GM21423 (cell line): ENCODE results near the gene CD40LG.

Experiments
- ATAC-seq: cut with Tn5 transposase; IDR thresholded peaks from one replicate; pipeline ENCODE4 v1.9.1; 2021; ENCODE audit warnings: mild to moderate bottlenecking, moderate library complexity; ENCODE audit not compliant: unreplicated experiment

The CD40LG gene

DNA sequence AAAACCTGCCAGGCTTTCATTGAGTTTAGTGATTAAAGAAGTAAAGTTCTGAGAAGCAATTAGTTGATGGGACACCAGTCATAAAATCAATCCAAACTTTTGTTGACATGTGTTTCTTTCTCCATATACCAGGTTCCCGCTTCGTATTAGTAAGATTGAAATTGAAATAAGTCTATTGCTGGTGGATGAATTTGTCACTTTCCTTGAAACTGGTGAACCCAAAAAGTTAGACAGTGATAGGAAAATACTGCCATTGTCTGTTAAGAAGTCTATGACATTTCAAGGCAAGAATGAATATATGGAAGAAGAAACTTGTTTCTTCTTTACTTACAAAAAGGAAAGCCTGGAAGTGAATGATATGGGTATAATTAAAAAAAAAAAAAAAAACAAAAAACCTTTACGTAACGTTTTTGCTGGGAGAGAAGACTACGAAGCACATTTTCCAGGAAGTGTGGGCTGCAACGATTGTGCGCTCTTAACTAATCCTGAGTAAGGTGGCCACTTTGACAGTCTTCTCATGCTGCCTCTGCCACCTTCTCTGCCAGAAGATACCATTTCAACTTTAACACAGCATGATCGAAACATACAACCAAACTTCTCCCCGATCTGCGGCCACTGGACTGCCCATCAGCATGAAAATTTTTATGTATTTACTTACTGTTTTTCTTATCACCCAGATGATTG is at the start of gene CD40LG:
TSS of gene CD40LG (plus strand) at position 482 of the 684 bp plus-strand sequence. CDS start at position 573, 91 bp downstream.
- no peak for ATAC-seq

DNA sequence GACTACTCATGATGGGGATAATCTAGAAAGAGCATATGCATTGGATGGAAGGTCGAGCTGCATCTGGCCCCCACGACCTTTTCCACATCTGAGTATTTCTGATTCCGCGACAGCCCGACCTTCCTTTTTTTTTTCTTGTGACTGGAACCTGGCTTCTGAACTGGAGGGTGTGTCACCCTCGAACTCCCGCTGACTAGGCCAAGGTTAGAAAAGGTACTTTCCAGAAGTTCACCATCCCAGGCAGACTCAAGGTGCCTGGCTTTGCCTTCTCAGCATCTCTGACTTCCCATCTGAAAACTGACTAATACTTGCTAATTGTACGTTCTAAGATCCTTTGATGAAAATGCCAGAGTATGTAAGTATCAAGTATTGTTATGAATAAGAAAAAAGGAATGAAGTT is 49.3 kb upstream of the CD40LG start:
- no peak for ATAC-seq

DNA sequence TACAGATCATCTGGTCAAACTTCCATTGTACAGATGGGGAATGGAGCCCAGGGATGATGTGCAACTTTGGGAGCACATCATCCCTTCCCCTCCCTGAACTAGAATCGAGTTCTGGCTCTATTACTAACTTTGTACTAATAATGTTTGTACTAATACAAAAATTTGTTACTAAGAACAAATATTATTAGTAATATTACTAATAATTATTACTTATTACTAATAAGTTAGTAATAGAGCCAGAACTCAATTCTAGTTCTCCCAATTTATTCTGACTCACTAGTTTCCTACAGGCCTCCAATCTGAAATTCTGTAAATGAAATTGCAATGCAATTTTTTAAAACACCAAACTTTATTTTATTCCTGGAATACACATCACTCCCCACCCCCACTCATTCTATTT is 47.9 kb upstream of the CD40LG start:
- no peak for ATAC-seq

DNA sequence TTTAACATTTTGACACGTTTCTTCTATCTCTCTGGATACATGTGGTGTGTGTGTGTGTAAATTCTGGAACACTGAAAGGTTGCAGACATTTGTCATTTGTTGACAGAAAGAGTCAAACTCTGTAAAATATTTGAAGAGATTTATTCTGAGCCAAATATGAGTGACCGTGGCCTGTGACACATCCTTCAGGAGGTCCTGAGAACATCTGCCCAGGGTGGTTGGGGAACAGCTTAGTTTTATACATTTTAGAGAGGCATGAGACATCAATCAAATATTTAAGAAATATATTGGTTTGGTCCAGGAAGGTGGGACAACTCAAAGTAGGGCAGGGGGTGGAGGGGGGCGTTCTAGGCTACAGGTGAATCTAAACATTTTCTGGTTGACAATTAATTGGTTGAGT is 40.7 kb upstream of the CD40LG start:
- ATAC-seq, result no peak

DNA sequence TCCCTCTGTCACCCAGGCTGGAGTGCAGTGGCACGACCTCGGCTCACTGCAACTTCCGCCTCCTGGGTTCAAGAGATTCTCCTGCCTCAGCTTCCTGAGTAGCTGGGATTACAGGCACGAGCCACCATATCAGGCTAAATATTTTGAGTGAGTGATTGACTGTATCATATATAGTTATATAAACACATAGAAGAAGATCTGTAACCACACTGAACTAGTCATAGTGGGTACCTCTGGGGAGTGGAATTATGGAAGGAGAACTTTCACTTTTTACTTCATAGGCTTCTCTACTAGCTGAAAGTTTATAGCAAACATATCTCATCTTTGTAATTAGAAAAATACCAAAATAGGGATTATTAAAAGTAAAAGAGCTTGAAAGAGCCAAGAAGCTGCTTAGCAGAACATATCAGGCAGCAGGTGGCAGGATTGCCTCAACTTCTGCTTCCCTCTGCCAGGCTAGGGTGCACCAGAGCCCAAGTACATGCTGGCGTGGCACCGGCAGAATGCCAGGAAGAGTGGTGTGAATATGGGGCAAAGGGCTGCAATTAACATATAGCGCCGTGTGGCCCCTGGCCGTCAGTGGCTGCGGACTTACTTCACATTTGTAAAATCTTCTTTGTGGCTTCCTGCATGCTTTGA is 39.5 kb upstream of the CD40LG start:
- ATAC-seq, result no peak

DNA sequence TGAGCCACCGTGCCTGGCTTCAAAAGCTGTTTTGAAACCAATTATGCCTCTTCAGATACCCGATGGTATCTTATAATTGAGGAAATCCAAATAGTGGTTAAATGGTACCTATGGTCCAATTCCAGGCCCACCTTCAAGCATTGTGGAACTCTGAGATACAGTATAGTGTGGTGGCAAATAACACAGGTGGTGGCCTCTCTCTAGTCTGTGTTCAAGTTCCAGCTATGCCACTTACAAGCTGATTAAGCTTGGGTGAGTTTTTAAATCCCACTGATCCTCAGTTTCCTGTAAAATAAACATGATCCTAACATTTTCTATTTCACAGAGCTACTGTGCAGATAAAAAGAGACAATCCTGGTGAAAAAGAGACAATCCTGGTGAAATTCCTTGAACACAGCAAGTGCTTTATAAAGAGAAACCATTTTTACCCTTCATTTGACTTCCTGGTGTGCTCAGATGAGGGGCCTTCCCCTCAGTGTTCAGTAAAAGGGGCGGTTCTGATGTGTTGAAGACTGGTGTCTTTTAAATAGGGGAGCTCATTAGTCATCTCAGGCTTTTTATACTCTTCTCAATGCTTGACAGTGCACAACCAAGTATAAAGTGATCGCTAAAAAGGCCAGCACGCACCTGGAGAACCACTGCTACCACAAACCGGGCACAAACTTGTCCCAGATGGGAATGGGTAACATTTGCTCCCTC is 30.8 kb upstream of the CD40LG start:
- ATAC-seq, result peak; percentile 73

DNA sequence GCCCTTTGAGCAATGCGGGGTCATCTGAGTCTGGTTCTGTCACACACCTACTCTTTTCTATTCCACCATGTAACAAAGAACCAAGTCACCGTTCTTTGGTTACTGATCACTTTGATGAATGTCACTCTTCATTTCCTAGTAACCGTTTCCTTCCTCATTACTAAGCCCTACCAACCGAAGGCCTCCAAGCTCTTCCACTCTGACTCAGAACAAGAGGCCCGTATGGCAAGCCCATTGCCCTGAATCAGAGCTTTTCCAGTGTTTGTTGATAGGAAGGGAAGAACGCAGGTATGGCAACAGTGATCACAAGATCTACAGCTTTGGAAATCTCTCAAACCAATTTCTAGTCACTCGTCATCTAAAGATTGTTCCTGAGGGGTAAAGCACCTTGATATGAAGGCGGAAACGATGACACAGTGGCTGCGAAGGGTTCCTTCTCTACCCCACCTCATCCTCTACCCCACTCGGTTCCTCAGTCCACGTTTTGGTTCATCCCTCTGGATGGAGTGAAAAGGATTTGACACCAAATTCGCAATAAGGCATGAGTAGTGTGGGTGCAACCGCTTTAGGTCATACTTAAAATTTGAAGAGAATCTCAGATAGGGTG is 28.0 kb upstream of the CD40LG start:
- ATAC-seq, result no peak

DNA sequence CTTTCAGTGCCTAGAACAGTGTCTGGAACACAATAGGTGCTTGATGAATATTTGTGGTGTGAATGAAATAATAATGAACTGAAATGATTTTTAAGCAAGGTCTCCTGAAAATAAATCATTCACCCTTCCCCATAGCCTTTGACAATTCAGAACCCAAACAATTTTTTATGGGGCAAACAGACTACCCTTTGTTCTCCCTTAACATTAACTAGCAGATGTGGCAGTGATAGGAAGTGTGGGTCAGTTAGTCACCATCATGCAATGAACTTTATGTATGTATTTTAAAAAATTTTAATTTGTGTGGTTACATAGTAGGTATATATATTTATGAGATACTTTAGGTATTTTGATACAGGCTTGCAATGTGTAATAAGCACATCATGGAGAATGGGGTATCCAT is 27.2 kb upstream of the CD40LG start:
- no peak for ATAC-seq

DNA sequence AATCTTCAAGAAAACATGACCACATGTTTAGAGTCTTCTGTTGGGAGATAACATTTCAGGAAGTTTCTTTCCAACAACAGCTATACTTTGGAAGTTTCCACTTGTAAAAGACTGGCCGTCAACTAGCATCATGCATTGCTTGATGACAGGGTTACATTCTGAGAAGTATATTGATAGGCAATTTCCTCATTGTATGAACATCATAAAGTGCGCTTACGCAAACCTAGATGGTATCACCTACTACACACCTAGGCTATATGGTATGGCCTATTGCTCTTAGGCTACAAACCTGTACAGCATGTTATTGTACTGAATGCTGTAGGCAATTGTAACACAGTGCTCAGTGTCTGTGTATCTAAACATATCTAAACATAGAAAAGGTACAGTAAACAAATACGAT is 25.4 kb upstream of the CD40LG start:
- ATAC-seq, result no peak

DNA sequence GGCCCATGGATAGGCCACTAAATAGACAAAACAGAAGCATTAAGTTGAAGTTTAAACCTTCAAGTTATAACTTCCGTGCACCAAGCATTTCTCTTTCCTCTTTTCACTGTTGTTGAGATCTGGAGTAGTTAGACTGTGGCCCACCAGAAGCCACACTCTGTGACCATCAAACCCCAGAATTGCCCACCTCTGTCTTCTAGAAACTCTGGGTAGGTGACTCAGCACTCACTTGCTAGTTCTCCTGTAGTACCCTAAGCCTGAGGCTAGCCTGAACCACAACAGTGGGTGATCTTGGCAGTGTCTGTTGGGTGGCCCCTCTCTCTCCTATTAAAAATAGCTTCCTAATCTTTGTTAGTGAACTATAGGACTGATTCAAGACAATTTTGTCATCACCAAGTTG is 24.6 kb upstream of the CD40LG start:
- ATAC-seq, result no peak

DNA sequence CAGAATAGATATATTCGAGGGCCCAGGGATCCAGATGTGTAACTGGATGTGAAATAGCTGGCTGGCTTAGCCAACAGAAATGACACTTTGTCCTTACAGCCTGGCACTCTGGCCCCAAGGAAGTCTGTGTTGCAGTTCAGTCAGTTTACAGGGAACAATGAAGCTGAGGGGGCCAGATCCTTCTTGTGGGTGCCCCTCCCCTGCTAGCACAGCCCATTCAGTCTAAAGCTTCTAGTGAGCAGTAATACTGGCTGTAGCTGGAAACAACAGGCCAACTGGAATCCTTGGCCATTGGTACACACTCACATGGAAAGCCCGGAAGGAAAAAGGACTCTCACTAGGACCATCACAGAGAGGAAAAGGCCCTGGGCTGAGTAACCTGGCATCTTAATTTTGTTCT is 22.7 kb upstream of the CD40LG start:
- no peak for ATAC-seq

DNA sequence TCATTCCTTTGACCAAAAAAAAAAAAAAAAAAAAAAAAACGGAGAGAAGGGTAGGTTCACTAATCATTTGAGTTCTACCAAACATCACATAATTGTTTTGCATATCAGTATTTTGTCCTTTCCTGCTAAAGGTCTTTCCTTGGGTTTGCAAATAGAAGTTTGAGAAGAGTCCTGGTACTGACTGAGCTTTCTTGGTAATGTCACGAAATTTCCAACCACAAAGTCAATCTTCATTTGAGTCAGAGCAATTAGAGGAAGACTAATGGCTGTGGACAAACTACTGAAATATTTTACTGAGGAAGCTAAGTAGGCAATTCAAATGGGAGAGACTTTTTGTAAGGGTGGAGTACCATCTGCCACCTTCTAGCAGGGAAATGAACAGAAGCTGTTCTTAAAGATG is 21.7 kb upstream of the CD40LG start:
- ATAC-seq, result peak; percentile 64

DNA sequence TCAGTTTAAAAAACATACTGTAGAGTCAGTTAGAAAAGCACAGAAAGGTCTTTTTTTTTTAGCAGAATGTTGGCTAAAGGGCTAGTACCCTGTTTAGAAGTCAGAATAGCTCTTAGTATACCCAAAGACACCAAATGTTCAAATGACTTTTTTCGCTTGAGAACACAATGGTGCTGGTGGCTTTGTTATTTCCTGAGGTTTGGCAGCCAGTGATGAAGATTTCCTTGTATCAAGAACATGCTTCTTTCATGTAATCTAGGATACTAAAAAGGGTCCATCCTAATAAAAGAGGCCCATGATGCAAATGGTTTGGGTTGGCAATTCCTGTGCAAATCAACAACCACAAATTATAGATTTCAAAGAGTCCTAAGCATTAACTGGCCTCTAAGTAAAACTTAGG is 21.1 kb upstream of the CD40LG start:
- ATAC-seq, result no peak

DNA sequence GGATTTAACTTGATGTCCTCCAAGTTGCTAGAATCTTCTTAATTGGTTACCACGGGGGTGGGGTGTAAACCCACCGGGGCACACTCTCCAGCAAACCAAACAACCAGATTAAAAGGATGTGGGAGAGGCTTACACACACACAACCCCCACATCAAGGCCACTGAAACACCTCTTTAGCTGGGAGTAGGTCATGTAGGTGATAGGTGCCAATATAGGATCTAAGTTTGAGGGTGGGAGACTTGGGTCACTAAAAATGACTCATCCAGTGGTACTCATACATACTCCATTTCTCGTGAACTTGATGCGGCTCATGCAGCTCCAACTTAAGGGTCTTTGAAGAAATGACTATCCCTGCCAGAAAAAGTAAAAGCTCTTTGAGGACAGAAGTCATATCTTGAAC is 20.5 kb upstream of the CD40LG start:
- ATAC-seq, result no peak

DNA sequence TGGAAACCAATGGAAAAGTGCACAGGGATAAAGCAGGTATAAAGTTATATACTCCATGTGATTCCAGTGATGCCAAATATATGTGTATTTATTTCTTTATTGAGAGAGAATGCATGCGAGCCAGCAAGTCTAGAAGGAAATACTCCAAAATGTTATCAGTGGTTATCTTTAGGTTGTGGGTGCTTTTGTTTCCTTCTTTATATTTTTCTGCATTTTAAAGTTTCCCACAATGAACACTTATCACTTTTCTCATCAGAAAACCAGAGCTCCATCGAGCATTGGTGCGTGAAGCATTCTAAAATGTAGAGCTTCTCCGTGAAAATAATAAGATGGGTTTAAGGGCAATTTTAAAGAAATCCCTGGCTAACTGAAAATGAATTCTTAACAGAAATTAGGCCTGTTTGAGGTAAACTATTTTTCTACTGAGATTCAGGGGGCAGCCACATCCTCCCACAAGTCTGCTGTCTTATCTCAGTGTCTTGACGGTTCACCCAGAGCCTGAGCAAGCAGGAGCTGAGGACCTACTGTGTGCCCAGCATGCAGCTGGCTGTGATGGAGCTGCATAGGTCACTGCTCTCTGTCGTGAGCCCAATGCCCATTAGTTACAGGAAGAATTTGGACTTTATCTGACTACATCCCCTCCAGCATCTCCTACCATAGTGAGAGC is 18.7 kb upstream of the CD40LG start:
- no peak for ATAC-seq

DNA sequence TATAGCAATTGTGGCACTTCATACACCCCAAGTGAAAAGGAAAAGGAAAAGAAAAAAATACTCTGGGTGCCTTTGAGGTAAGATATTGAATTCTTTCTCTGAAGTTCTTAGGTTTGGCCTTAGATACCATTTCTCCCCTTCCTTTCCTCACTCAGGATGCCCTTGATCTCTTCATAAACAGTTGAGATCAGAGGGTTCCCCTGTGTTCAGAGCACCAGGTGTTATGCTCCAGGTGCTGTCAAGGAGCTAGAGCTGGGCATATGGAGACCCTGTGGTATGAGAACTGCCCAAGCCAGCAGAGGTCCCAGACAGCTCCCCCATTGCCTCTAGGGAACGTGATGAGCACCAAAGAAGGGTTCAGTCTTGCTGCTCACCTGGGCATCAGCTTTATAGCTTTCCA is 17.1 kb upstream of the CD40LG start:
- no peak for ATAC-seq

DNA sequence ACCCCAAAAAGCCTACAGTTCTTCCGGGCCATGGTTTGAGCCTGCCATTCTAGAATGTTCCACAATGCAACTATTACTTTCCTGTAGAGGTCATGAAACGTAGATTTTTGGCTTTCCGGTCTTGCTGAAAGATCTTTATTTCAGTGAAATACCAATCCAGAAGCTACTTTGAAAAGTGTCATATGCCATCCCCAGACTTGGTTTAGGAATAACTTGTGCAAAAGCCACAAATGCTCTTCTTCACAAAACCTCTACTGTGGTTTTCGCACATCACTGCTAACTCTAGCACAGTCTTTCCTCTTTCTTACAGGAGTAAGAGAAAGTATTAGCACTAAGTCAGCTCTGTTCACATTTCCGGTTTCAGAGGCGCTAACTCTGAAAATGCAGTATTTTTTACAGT is 12.7 kb upstream of the CD40LG start:
- ATAC-seq, result peak; percentile 78

DNA sequence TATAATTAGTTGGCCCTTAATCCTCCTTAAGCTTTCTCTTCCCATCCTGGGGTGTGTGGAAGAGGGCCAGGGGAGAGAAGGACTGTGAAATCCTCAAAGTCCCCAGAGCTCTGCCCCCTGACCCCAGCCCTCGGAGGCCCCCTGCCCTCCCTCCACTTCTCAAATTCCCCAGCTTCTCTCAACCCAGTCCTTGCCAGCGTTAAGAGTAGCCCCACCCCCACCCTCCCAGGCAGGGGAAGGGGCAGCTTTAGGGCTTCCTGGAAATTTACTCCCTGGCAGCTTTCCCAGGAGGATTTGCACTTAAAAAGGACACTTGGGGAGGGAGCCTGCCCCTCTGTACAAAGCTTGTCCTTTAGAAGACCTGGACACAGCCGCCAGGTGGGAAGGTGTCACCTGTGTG is 11.8 kb upstream of the CD40LG start:
- no peak for ATAC-seq

DNA sequence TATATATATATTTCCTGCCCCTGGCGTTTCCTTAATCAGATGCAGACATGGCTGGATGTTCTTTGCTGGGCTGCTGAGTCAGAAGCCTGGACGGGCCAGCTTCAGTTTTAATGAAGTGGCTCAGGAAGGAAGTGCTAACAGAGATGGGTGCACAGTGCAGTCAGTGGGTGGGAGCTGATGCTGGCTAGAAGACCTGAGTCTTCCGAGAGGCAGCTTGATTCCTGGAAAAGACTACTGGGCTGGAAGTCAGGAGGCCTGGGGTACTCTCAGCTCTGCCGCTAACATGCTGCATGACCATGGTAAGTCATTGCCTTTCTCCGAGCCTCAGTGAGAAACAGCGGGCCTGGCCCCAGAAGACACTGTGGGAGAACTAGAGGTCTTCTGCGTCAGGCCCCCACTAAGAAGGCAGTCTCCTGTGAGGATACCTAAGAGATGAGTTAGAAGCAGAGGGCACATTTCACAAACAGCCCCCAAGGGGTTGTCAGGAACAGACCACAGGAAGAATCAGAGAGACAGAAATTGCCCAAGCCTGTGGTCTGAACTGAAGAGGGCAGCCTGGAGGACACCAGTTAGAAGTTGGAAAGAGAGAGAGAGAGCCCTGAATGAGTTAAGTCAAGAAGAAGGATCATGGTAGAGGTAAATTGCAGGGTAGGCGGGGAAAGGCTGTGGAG is 8.3 kb upstream of the CD40LG start:
- ATAC-seq, result no peak

DNA sequence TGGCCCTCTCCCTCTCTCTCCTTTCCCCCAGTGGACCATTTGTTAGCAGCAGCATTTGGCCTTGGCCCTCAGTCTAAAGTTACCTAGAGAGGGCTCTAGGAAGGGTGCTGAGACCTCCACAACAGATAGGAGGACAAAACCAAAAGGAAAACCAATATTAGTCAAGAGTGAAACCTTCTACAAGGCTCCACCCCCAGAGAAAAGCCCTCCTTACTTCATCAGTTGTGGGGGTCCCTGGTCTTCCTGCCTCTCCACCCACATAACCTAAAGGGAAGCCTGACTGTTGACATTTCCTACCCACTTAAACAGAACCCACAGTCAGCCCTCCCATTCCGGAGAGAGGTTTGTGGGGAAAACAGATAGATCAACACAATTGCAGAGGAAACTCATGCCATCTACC is 4.7 kb upstream of the CD40LG start:
- ATAC-seq, result no peak
